NB4 (cell line): ENCODE measurements around the gene PDK4.

ENCODE experiments used
- CTCF ChIP-seq: IDR thresholded peaks from one replicate; pipeline ENCODE4 v1.5.1; 2012; ENCODE audit warnings: low read depth, low read length
- MAX ChIP-seq: IDR thresholded peaks from 2 replicates; pipeline ENCODE4 v1.6.1; 2011; ENCODE audit warnings: low read depth, low read length
- POLR2A ChIP-seq: IDR thresholded peaks from 2 replicates; pipeline ENCODE4 v1.6.1; 2011; ENCODE audit warnings: mild to moderate bottlenecking; ENCODE audit not compliant: insufficient read length; ENCODE audit errors: extremely low read depth

GRCh38 chr7:95537468-95537867 lies 58.8 kb downstream of the PDK4 start:
- TF ChIP-seq CTCF (no peak), POLR2A (no peak), MAX (no peak)
